HG03469 (cell line): ENCODE data around the gene GSTO1.

Experiments used
- ATAC-seq: cut with Tn5 transposase; IDR thresholded peaks from one replicate; pipeline ENCODE4 v1.9.1; 2021; ENCODE audit warnings: mild to moderate bottlenecking, moderate library complexity, moderate number of reproducible peaks; ENCODE audit not compliant: unreplicated experiment

Gene GSTO1

GRCh38 chr10:104301907-104302690 is 47.4 kb downstream of the GSTO1 start:
- no peak for ATAC-seq

GRCh38 chr10:104303594-104304355 is 49.1 kb downstream of the GSTO1 start:
- ATAC-seq = no peak

- ATAC-seq = no peak
Observed at GRCh38 chr10:104304356-104304745, 49.7 kb downstream of the GSTO1 start.

- no peak for ATAC-seq
Observed at GRCh38 chr10:104304927-104305326, 50.2 kb downstream of the GSTO1 start.

- no peak for ATAC-seq
Observed at GRCh38 chr10:104306897-104307296, 52.2 kb downstream of the GSTO1 start.

GRCh38 chr10:104307576-104308438 is 53.1 kb downstream of the GSTO1 start:
- ATAC-seq = no peak

- peak; percentile 70 for ATAC-seq
Observed at GRCh38 chr10:104308439-104308903, 53.8 kb downstream of the GSTO1 start.

GRCh38 chr10:104309980-104310978 is 55.6 kb downstream of the GSTO1 start:
- no peak for ATAC-seq

GRCh38 chr10:104311184-104311720 is 56.6 kb downstream of the GSTO1 start:
- ATAC-seq = no peak

GRCh38 chr10:104314591-104315485 is 60.1 kb downstream of the GSTO1 start:
- no peak for ATAC-seq

- no peak for ATAC-seq
Observed at GRCh38 chr10:104315486-104315921, 60.8 kb downstream of the GSTO1 start.

GRCh38 chr10:104316321-104317099 is 61.8 kb downstream of the GSTO1 start:
- ATAC-seq = no peak
